ENCODE measurements around the gene DDI1. TPM values are rescaled to one million over a fixed set of nuclear protein-coding genes. Genes with fewer than 3 reads are reported as not detected.

The DDI1 gene
- total and polyA plus RNA-seq, 2 of the 13 experiments (the other 11 are each of a cell fraction or from before 2014, with no cell fraction given) = not detected

DNA sequence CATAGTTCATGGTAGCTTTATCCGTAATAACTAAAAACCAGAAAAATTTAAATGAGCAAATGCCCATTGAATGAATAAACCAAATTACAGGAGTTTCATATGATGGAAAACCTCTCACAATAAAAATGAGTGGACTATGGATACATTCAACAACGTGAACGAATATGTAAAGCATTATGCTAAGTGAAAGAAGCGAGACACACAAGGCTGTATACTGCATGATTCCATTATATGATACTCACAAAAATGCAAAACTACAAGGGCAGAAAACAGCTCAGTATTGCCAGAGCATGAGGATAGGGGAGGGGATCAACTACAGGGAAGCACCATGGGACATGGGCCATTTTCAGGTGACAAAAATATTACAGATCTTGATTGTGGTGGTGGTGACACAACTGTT lies 22.2 kb downstream of the DDI1 start:
- FAIRE-seq = no peak
- ChIA-PET CTCF (ENCODE audit: low intra/inter-chr PET ratio, low total read pairs) (no interaction called here), POLR2A (no interaction called here)
- in situ Hi-C loops (cut with HindIII; ENCODE audit: extremely low pct_ligation_motif_present, low pct_unique_long_range_greater_than_20kb) = no loop called here
- H3K27ac ChIP-seq (ENCODE audit: extremely low read length, insufficient read depth, low read length) = no peak overlapping the region
- TF ChIP-seq ZBTB34 (CRISPR knock-in tag; IDR thresholded peaks at IDR 0.05) (no peak), RNF2 (conservative IDR thresholded peaks at IDR 0.05; ENCODE audit: low read depth) (no peak), REPIN1 (CRISPR knock-in tag; IDR thresholded peaks at IDR 0.05; ENCODE audit: borderline replicate concordance, low read depth) (no peak), GABPA (IDR thresholded peaks at IDR 0.05; ENCODE audit: low read depth, low read length) (no peak), GABPA (CRISPR knock-in tag; IDR thresholded peaks at IDR 0.05; ENCODE audit: low read depth) (no peak), ZFYVE20 (CRISPR knock-in tag; IDR thresholded peaks at IDR 0.05; ENCODE audit: borderline replicate concordance, low read depth) (no peak), ZNF883 (CRISPR knock-in tag; IDR thresholded peaks at IDR 0.05; ENCODE audit: not compliant biosample characterization) (no peak), MAF1 (CRISPR knock-in tag; IDR thresholded peaks at IDR 0.05; ENCODE audit: borderline replicate concordance) (no peak), MXI1 (IDR thresholded peaks at IDR 0.05; ENCODE audit: borderline replicate concordance, low read depth, low read length) (no peak), U2AF1 (optimal IDR thresholded peaks at IDR 0.05; ENCODE audit: low read depth, low read length) (no peak), ZFP90 (CRISPR knock-in tag; IDR thresholded peaks at IDR 0.05; ENCODE audit: borderline replicate concordance) (no peak), ZNF598 (CRISPR knock-in tag; IDR thresholded peaks at IDR 0.05; ENCODE audit: borderline replicate concordance) (no peak), ZFP1 (CRISPR knock-in tag; IDR thresholded peaks at IDR 0.05) (no peak), NR3C1 (CRISPR knock-in tag; IDR thresholded peaks at IDR 0.05) (no peak), SRF (IDR thresholded peaks at IDR 0.05; ENCODE audit: low read depth, low read length) (no peak), SKIL (CRISPR knock-in tag; IDR thresholded peaks at IDR 0.05; ENCODE audit: borderline replicate concordance) (no peak), RELA (CRISPR knock-in tag; IDR thresholded peaks at IDR 0.05) (no peak), NR2F1 (CRISPR knock-in tag; IDR thresholded peaks at IDR 0.05) (no peak), ZMAT5 (CRISPR knock-in tag; IDR thresholded peaks at IDR 0.05; ENCODE audit: borderline replicate concordance, low read depth) (no peak)
- TF ChIP-seq, protein P1, sequence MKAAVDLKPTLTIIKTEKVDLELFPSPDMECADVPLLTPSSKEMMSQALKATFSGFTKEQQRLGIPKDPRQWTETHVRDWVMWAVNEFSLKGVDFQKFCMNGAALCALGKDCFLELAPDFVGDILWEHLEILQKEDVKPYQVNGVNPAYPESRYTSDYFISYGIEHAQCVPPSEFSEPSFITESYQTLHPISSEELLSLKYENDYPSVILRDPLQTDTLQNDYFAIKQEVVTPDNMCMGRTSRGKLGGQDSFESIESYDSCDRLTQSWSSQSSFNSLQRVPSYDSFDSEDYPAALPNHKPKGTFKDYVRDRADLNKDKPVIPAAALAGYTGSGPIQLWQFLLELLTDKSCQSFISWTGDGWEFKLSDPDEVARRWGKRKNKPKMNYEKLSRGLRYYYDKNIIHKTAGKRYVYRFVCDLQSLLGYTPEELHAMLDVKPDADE (CRISPR knock-in tag; IDR thresholded peaks at IDR 0.05) = no peak
- H3K4me3 ChIP-seq (replicated peaks in 1 of 3; ENCODE audit: insufficient read depth in 1 of 3, low read depth in 2 of 3, low read length in 3 of 3) = no peak overlapping the region
- no peaks in the 10 kb centered on the region for H3K79me2 ChIP-seq (ENCODE audit: insufficient read depth, low read length)
- no peaks in the 10 kb centered on the region for H3K4me1 ChIP-seq (ENCODE audit: insufficient read depth, low read length)
- DNase-seq (ENCODE audit: low spot score) = no peak
- H3K36me3 ChIP-seq (replicated peaks in 1 of 2; ENCODE audit: control insufficient read depth in 1 of 2, insufficient read depth in 2 of 2, low read length in 2 of 2) = no peaks in the 10 kb centered on the region
- H2AFZ ChIP-seq (ENCODE audit: low read length) = no peak overlapping the region
- intact Hi-C loops (cut with micrococcal nuclease; ENCODE audit: unreplicated experiment) = no loop called here
- H3K9ac ChIP-seq (ENCODE audit: insufficient read depth, low read depth, low read length) = no peak overlapping the region
- no peak for ATAC-seq
- H3K9me3 ChIP-seq (ENCODE audit: low read length) = no peaks in the 10 kb centered on the region
- H3K4me2 ChIP-seq (ENCODE audit: low read depth, low read length) = no peak overlapping the region
- no peaks in the 10 kb centered on the region for H3K27me3 ChIP-seq (ENCODE audit: control insufficient read depth in 1 of 2, insufficient read depth in 2 of 2, low read length in 2 of 2)
- H4K20me1 ChIP-seq (ENCODE audit: insufficient read depth, low read length) = no peaks in the 10 kb centered on the region
- 12% methylated on average over 4 of the region's 4 CpGs for WGBS (ENCODE audit: low lambda C conversion rate)
- no TSS peak for BruUV-seq (replicated peaks)
